ENCODE measurements around the gene KRTAP3-1. TPM values are rescaled to one million over a fixed set of nuclear protein-coding genes. Genes with fewer than 3 reads are reported as not detected.
"Not testable (repeated sequence)": the region's sequence is repeated elsewhere in the genome, so short reads cannot be mapped to it uniquely, and the experiment has no call there.

The KRTAP3-1 gene
- total RNA-seq, 4 donors from 2014 or later, result not detected

GRCh38 chr17:41049110-41049509 lies 40.2 kb upstream of the KRTAP3-1 start:
- no peaks in the 10 kb centered on the region for H3K9me3 ChIP-seq
- H3K36me3 ChIP-seq, result no peaks in the 10 kb centered on the region
- no peak for DNase-seq
- in situ Hi-C loops (cut with MboI; ENCODE audit: low pct_ligation_motif_present in 1 of 4, low pct_unique_long_range_greater_than_20kb in 1 of 4, low sequenced_read_pairs in 3 of 4) (no loop called here), intact Hi-C loops (cut with DNase I; ENCODE audit: low total_unique reads) (no loop called here)
- TF ChIP-seq POLR2A (IDR thresholded peaks at IDR 0.05), result no peak
- no peak for TF ChIP-seq EP300 (IDR thresholded peaks at IDR 0.05; ENCODE audit: low read depth)
- TF ChIP-seq POLR2AphosphoS5 (IDR thresholded peaks at IDR 0.05), result no peak
- TF ChIP-seq, protein P1, sequence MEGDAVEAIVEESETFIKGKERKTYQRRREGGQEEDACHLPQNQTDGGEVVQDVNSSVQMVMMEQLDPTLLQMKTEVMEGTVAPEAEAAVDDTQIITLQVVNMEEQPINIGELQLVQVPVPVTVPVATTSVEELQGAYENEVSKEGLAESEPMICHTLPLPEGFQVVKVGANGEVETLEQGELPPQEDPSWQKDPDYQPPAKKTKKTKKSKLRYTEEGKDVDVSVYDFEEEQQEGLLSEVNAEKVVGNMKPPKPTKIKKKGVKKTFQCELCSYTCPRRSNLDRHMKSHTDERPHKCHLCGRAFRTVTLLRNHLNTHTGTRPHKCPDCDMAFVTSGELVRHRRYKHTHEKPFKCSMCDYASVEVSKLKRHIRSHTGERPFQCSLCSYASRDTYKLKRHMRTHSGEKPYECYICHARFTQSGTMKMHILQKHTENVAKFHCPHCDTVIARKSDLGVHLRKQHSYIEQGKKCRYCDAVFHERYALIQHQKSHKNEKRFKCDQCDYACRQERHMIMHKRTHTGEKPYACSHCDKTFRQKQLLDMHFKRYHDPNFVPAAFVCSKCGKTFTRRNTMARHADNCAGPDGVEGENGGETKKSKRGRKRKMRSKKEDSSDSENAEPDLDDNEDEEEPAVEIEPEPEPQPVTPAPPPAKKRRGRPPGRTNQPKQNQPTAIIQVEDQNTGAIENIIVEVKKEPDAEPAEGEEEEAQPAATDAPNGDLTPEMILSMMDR (IDR thresholded peaks at IDR 0.05), result no peak
- no peaks in the 10 kb centered on the region for H3K4me1 ChIP-seq
- no peak overlapping the region for H3K4me3 ChIP-seq
- H3K27me3 ChIP-seq, result peaks cover 40% of the 10 kb centered on the region
- H3K27ac ChIP-seq, result no peak overlapping the region
- WGBS, 2 donors (ENCODE audit: low coverage in 1 of 2), result 34 to 38% methylated on average over 2 of the region's 2 CpGs

DNA sequence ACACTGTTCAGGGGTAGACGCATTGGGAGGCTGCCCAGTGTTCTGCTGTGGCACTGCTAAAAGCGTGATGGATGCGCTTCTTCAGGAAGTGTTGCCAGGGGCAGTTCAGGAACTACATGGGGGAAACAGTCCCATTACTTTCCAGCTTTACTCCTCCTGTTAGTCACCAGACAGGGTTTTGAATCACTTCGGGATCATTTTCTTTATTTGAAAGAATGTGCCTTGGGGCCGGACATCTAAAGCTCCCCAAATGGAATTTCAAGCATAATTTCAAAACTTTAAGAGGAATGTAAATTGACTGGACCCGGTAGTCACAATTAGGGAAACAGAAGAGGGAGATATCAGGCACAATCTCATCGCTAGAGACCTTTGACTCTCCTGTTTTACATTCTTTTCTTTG lies 39.5 kb upstream of the KRTAP3-1 start:
- no peaks in the 10 kb centered on the region for H3K4me1 ChIP-seq
- no peak for TF ChIP-seq POLR2AphosphoS5 (IDR thresholded peaks at IDR 0.05)
- TF ChIP-seq, protein P1 (IDR thresholded peaks at IDR 0.05), result no peak
- TF ChIP-seq EP300 (IDR thresholded peaks at IDR 0.05; ENCODE audit: low read depth), result no peak
- TF ChIP-seq POLR2A (IDR thresholded peaks at IDR 0.05), result no peak
- H3K27ac ChIP-seq, result no peak overlapping the region
- intact Hi-C loops (cut with DNase I; ENCODE audit: low total_unique reads), result no loop called here
- no peaks in the 10 kb centered on the region for H3K36me3 ChIP-seq
- in situ Hi-C loops (cut with MboI; ENCODE audit: low pct_ligation_motif_present in 1 of 4, low pct_unique_long_range_greater_than_20kb in 1 of 4, low sequenced_read_pairs in 3 of 4), result no loop called here
- H3K4me3 ChIP-seq, result no peak overlapping the region
- H3K9me3 ChIP-seq, result peaks cover 0 to 1% of the 10 kb centered on the region in 2 donors
- peaks cover 40% of the 10 kb centered on the region for H3K27me3 ChIP-seq
- WGBS, 2 donors (ENCODE audit: low coverage in 1 of 2), result 68 to 78% methylated on average over 4 to 7 of the region's 7 CpGs
- DNase-seq, result no peak

GRCh38 chr17:41046735-41047465 lies 38.0 kb upstream of the KRTAP3-1 start, which contains the start of gene KRTAP2-1:
Gene KRTAP2-1 (minus strand): TSS chr17:41047316. CDS start chr17:41047267, 49 bp downstream.
- H3K4me3 ChIP-seq; in situ Hi-C loops (cut with MboI; ENCODE audit: low pct_ligation_motif_present in 1 of 4, low pct_unique_long_range_greater_than_20kb in 1 of 4, low sequenced_read_pairs in 3 of 4); H3K36me3 ChIP-seq; DNase-seq; intact Hi-C loops (cut with DNase I; ENCODE audit: low total_unique reads); H3K9me3 ChIP-seq; H3K4me1 ChIP-seq; H3K27ac ChIP-seq: not testable (repeated sequence)
- peaks cover 40% of the 10 kb centered on the region for H3K27me3 ChIP-seq
- 77% methylated on average over 8 of the region's 33 CpGs; no CpG with 5 or more reads in 1 of the 2 donors for WGBS, 2 donors (ENCODE audit: low coverage in 1 of 2)

DNA sequence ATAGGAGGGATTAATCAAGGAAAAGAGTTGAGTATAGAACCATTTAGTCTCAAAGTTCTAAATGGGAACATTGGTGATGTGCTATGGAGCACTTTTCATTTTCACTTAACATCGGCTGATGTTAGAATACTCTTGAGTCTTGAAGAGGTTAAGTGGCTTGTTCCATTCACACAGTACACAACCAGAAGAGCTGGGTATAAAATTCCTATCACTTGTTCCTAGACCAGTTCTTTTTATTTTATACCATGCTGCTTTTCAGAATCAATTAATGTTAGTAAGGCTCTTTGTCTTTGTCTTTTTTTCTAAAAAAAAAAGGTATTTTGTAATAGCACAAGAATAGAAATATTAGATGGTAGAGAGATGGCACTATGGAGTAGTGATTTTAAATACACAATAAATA lies 34.0 kb upstream of the KRTAP3-1 start:
- 75 to 100% methylated on average over 1 of the region's 1 CpG for WGBS, 2 donors (ENCODE audit: low coverage in 1 of 2)
- H3K9me3 ChIP-seq, result peaks cover 0 to 3% of the 10 kb centered on the region in 2 donors
- no peaks in the 10 kb centered on the region for H3K4me1 ChIP-seq
- no peak overlapping the region for H3K27ac ChIP-seq
- no peak for TF ChIP-seq POLR2A (IDR thresholded peaks at IDR 0.05)
- intact Hi-C loops (cut with DNase I; ENCODE audit: low total_unique reads) (no loop called here), in situ Hi-C loops (cut with MboI; ENCODE audit: low pct_ligation_motif_present in 1 of 4, low pct_unique_long_range_greater_than_20kb in 1 of 4, low sequenced_read_pairs in 3 of 4) (no loop called here)
- H3K4me3 ChIP-seq, result no peak overlapping the region
- H3K27me3 ChIP-seq, result peaks cover 18% of the 10 kb centered on the region
- H3K36me3 ChIP-seq, result no peaks in the 10 kb centered on the region
- no peak for DNase-seq

- WGBS, 2 donors (ENCODE audit: low coverage in 1 of 2), result 33 to 75% methylated on average over 1 to 14 of the region's 14 CpGs
- H3K27ac ChIP-seq; H3K36me3 ChIP-seq; DNase-seq; intact Hi-C loops (cut with DNase I; ENCODE audit: low total_unique reads); H3K4me1 ChIP-seq; in situ Hi-C loops (cut with MboI; ENCODE audit: low pct_ligation_motif_present in 1 of 4, low pct_unique_long_range_greater_than_20kb in 1 of 4, low sequenced_read_pairs in 3 of 4); H3K4me3 ChIP-seq; H3K9me3 ChIP-seq: not testable (repeated sequence)
- peaks cover 11% of the 10 kb centered on the region for H3K27me3 ChIP-seq
These were observed 32.0 kb upstream of the KRTAP3-1 start, which contains the start of gene KRTAP1-1 for GRCh38 chr17:41040783-41041571. Gene KRTAP1-1 (minus strand): TSS chr17:41041450. CDS start chr17:41041397, 53 bp downstream.

Measured in transverse colon (tissue), 4 donors.